GM18502 (cell line): ENCODE measurements around the gene CD55.

Experiments
- ATAC-seq: cut with Tn5 transposase; IDR thresholded peaks from one replicate; pipeline ENCODE4 v1.9.1; 2021; ENCODE audit warnings: mild to moderate bottlenecking; ENCODE audit not compliant: unreplicated experiment, poor library complexity

CD55 gene

DNA sequence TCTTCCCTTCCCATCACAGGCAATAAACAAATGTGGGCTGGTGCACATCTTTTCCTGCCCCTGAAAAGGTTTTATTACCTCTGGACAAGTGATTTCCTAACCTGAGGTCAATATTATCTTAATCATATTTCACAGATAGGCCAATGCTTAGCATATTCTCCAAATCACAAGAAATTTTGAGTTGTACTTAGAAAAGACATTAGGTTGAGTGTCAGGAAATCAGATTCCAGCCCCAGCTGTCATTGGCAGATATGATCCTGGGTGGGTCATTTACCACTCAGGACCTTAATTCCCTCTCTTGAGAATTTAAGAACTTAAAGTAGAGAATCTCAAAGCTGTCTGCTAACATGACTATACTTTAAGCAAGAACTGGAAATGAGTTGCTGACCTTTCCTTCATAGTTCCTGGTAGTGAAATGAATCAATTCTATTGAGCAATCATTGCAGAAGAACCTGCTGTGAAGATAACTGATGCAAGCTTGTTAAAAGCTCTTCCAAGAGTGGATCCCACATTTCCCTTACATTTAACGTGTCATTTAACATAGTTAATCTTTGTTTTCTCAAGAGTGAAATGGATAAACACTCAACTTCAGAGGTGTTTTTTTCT lies 86.3 kb downstream of the CD55 start:
- ATAC-seq: no peak
